DND-41 (cell line): ENCODE measurements around the gene SYNE2.
"Not testable (repeated sequence)": the region's sequence is repeated elsewhere in the genome, so short reads cannot be mapped to it uniquely, and the experiment has no call there.

Experiments
- ATAC-seq: fragments of 200-7000 bp; cut with Tn5 transposase; 3 replicates; pipeline ENCODE4 v1.9.1; 2021; ENCODE audit warnings: low read depth; ENCODE audit not compliant: insufficient read depth
- DNase-seq: peaks from one replicate; pipeline ENCODE4 v3.0.0-alpha.2; 2020
- H2AFZ ChIP-seq: 2 replicates; pipeline ENCODE4 v1.6.0; 2012; ENCODE audit warnings: low read depth, low read length
- H3K27ac ChIP-seq: 2 replicates; pipeline ENCODE4 v1.5.1; 2012; ENCODE audit warnings: low read length, inconsistent platforms
- H3K27me3 ChIP-seq: fragments of 200-600 bp; sonication (generic); 2 replicates; pipeline ENCODE4 v1.6.0; 2012; ENCODE audit warnings: low read length, mild to moderate bottlenecking, inconsistent platforms; ENCODE audit not compliant: insufficient read depth, poor library complexity
- H3K36me3 ChIP-seq: 2 replicates; pipeline ENCODE4 v1.5.1; 2012; ENCODE audit warnings: low read length, inconsistent platforms; ENCODE audit not compliant: insufficient read depth
- H3K4me1 ChIP-seq: 2 replicates; pipeline ENCODE4 v1.5.1; 2012; ENCODE audit warnings: mild to moderate bottlenecking, low read length; ENCODE audit not compliant: insufficient read depth
- H3K4me2 ChIP-seq: 2 replicates; pipeline ENCODE4 v1.6.0; 2012; ENCODE audit warnings: mild to moderate bottlenecking, moderate library complexity, low read length, inconsistent platforms; ENCODE audit not compliant: insufficient read depth
- H3K4me3 ChIP-seq, 2 experiments: fragments of 200-600 bp in 1 of 2; shearing (Covaris generic) in 1 of 2; 2 replicates each; pipeline ENCODE4 v1.5.1; 2012 to 2016; ENCODE audit warnings: inconsistent platforms in 2 of 2, low read length in 2 of 2, mild to moderate bottlenecking in 2 of 2, low read depth in 1 of 2, moderate library complexity in 1 of 2
- H3K79me2 ChIP-seq: 2 replicates; pipeline ENCODE4 v1.6.0; 2012; ENCODE audit warnings: low read length, inconsistent platforms; ENCODE audit not compliant: insufficient read depth
- H3K9ac ChIP-seq: 2 replicates; pipeline ENCODE4 v1.6.0; 2012; ENCODE audit warnings: low read depth, mild to moderate bottlenecking, inconsistent platforms, low read length, moderate library complexity
- H3K9me3 ChIP-seq: 2 replicates; pipeline ENCODE4 v1.5.1; 2012; ENCODE audit warnings: low read length, moderate library complexity, mild to moderate bottlenecking, inconsistent platforms; ENCODE audit not compliant: insufficient read depth, severe bottlenecking
- H4K20me1 ChIP-seq: 2 replicates; pipeline ENCODE4 v1.6.0; 2012; ENCODE audit warnings: low read length; ENCODE audit not compliant: insufficient read depth
- EZH2 ChIP-seq: IDR thresholded peaks from 3 replicates; pipeline ENCODE4 v1.6.1; 2012; ENCODE audit warnings: borderline replicate concordance, low read depth, mild to moderate bottlenecking, moderate library complexity, low read length, inconsistent platforms; ENCODE audit not compliant: severe bottlenecking
- TF ChIP-seq, protein P1 (sequence below): IDR thresholded peaks from 2 replicates; pipeline ENCODE4 v1.5.1; 2012; ENCODE audit warnings: borderline replicate concordance, low read length, moderate library complexity, mild to moderate bottlenecking; ENCODE audit not compliant: poor library complexity, severe bottlenecking; ENCODE audit errors: extremely low read depth

The SYNE2 gene

DNA sequence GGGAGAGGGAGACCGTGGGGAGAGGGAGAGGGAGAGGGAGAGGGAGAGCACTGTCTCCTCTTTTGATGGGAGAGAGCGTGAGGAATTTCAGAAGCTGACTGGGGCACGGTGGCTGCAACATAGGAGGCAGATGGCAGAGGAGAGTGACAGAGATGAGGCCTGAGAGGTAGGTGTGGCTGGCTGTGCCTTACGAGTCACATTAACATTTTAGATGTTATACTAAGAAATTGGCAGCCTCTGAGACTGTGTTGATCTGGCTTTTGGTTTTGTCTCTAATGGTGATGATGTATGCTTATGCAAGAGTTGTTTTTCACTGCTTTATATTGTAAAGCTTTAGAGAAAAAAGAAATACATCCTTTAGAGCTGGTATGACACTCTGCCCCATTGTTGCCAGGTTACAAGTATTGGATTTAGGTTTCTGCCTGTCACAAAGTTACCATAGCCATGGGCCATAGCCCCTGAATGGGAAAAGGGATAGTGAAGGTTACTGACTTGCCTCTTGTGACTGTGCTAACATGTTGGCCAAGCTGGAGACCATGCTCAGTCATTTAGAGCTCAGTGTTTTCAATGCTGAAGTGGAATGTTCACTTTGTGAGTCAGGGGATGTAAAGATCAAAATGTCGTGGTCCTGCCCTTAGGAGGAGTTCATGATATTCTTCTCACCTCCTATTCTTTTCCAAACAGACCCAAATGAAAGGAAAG lies 186.2 kb downstream of the SYNE2 start:
- TF ChIP-seq, protein P1, sequence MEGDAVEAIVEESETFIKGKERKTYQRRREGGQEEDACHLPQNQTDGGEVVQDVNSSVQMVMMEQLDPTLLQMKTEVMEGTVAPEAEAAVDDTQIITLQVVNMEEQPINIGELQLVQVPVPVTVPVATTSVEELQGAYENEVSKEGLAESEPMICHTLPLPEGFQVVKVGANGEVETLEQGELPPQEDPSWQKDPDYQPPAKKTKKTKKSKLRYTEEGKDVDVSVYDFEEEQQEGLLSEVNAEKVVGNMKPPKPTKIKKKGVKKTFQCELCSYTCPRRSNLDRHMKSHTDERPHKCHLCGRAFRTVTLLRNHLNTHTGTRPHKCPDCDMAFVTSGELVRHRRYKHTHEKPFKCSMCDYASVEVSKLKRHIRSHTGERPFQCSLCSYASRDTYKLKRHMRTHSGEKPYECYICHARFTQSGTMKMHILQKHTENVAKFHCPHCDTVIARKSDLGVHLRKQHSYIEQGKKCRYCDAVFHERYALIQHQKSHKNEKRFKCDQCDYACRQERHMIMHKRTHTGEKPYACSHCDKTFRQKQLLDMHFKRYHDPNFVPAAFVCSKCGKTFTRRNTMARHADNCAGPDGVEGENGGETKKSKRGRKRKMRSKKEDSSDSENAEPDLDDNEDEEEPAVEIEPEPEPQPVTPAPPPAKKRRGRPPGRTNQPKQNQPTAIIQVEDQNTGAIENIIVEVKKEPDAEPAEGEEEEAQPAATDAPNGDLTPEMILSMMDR: no peak
- no peak for TF ChIP-seq EZH2
- H3K4me2 ChIP-seq: no peak overlapping the region
- H3K79me2 ChIP-seq: no peaks in the 10 kb centered on the region
- H2AFZ ChIP-seq: no peak overlapping the region
- no peaks in the 10 kb centered on the region for H3K4me1 ChIP-seq
- H3K4me3 ChIP-seq: no peak overlapping the region
- H4K20me1 ChIP-seq: no peaks in the 10 kb centered on the region
- DNase-seq (no peak), ATAC-seq (no peak)
- no peak overlapping the region for H3K9ac ChIP-seq
- H3K27me3 ChIP-seq: no peaks in the 10 kb centered on the region
- H3K9me3 ChIP-seq: no peaks in the 10 kb centered on the region
- H3K27ac ChIP-seq: no peak overlapping the region
- peaks cover 50% of the 10 kb centered on the region for H3K36me3 ChIP-seq

DNA sequence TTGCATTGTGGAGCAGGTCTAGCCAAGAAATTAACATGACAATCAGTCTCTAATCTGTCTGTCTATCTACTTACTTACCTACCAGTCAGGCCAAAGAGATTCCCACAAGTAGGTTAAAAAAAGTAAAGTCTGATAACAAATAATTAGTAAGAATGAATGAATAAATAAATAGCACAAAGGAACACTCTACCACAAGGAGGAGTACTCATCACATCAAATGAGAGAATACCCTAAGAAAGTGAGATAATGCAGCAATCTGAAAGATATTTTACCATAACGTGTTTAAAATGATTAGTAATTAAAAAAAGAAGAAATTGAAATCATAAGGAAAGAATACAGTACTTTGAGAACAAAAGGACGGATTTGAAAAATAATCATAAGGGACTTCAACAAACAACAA lies 187.2 kb downstream of the SYNE2 start:
- H3K36me3 ChIP-seq: peaks cover 50% of the 10 kb centered on the region
- TF ChIP-seq EZH2: no peak
- TF ChIP-seq, protein P1: no peak
- H3K9ac ChIP-seq: no peak overlapping the region
- no peaks in the 10 kb centered on the region for H3K4me1 ChIP-seq
- no peaks in the 10 kb centered on the region for H3K79me2 ChIP-seq
- ATAC-seq: no peak
- no peak for DNase-seq
- no peak overlapping the region for H3K27ac ChIP-seq
- H2AFZ ChIP-seq: no peak overlapping the region
- no peak overlapping the region for H3K4me2 ChIP-seq
- H3K4me3 ChIP-seq: no peak overlapping the region
- no peaks in the 10 kb centered on the region for H4K20me1 ChIP-seq
- no peaks in the 10 kb centered on the region for H3K9me3 ChIP-seq
- H3K27me3 ChIP-seq: no peaks in the 10 kb centered on the region

DNA sequence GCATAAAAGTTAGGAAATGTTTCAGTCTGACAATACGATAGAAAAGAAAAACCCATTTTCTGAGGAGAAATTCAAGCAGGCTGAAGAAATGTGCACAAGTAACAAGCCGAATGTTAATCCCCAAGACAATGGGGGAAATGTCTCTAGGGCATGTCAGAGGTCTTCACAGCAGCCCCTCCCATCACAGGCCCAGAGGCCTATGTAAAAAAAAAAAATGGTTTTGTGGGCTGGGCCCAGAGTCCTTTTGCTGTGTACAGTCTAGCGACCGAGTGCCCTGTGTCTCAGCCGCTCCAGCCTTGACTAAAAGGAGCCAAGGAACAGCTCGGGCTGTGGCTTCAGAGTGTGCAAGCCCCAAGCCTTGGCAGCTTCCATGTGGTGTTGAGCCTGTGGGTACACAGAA lies 190.5 kb downstream of the SYNE2 start:
- not testable (repeated sequence) for DNase-seq, H3K9me3 ChIP-seq, H4K20me1 ChIP-seq, ATAC-seq, H3K4me1 ChIP-seq, H3K4me3 ChIP-seq, H3K4me2 ChIP-seq, H3K27me3 ChIP-seq, H3K27ac ChIP-seq, H3K9ac ChIP-seq, H3K79me2 ChIP-seq, H2AFZ ChIP-seq
- H3K36me3 ChIP-seq: peaks cover 59% of the 10 kb centered on the region

DNA sequence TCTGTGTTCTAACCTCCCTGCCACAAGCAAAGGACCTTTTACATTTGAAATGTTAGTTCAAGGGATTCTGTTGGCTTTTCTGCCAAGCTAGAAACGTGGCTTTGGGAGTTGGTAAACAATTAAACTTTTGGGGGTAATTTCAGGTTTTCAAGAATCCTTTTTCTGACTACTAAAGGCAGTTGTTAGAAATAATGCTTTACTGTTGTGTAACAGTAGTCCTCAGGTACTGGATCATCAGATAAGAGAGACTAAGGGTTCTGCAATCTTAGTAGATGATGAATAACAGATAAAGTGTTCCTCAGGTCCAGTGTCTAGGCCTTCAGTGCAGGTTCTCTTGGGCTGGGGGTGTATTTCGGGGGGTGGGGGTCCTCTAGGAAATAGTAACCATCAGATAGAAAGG lies 192.3 kb downstream of the SYNE2 start:
- DNase-seq (no peak), ATAC-seq (no peak)
- Histone ChIP-seq H3K4me3 (no peak overlapping the region), H3K4me1 (no peaks in the 10 kb centered on the region), H3K9me3 (no peaks in the 10 kb centered on the region), H3K79me2 (no peaks in the 10 kb centered on the region), H3K27ac (no peak overlapping the region), H2AFZ (no peak overlapping the region), H3K9ac (no peak overlapping the region), H3K27me3 (no peaks in the 10 kb centered on the region), H4K20me1 (no peaks in the 10 kb centered on the region), H3K36me3 (peaks cover 68% of the 10 kb centered on the region), H3K4me2 (no peak overlapping the region)
- TF ChIP-seq, protein P1: no peak
- no peak for TF ChIP-seq EZH2
